Activated CD8-positive, alpha-beta memory T cell treated with anti-CD3 and anti-CD28 coated beads, Interleukin-2, amount 10 ng/mL, durations not matched to agents 7 days and 5 days (primary cell): ENCODE data around the gene KCNJ15. TPM values are rescaled to one million over a fixed set of nuclear protein-coding genes. Genes with fewer than 3 reads are reported as not detected.

Source experiments
- ATAC-seq: fragments of 150-1000 bp; cut with Tn5 transposase; one replicate; pipeline ENCODE4 v1.10.0; 2021; ENCODE audit warnings: moderate library complexity
- CTCF ChIA-PET: fragments of 350-600 bp; sonication (Branson Sonifier 250); formaldehyde crosslinking; loops from one replicate; lab custom pipeline; 2021; ENCODE audit warnings: antibody characterized with exemption; lab: Charles Lee
- DNase-seq: peaks from one replicate; pipeline ENCODE4 v3.0.0-alpha.2; 2020
- H3K27ac Mint-ChIP-seq: one replicate; pipeline ENCODE4 v1.8.0; 2021; ENCODE audit warnings: mild to moderate bottlenecking, mixed read lengths
- H3K27me3 Mint-ChIP-seq: one replicate; pipeline ENCODE4 v1.8.0; 2021; ENCODE audit warnings: mixed read lengths
- H3K36me3 Mint-ChIP-seq: one replicate; pipeline ENCODE4 v1.8.0; 2021; ENCODE audit warnings: mild to moderate bottlenecking, mixed read lengths
- H3K4me1 Mint-ChIP-seq: one replicate; pipeline ENCODE4 v1.8.0; 2021; ENCODE audit warnings: mixed read lengths
- H3K4me3 Mint-ChIP-seq: one replicate; pipeline ENCODE4 v1.8.0; 2021; ENCODE audit warnings: mild to moderate bottlenecking, moderate library complexity, mixed read lengths
- H3K9me3 Mint-ChIP-seq: one replicate; pipeline ENCODE4 v1.8.0; 2022; ENCODE audit warnings: low read depth, mixed read lengths
- total RNA-seq, 2 experiments: library from RNA; stranded (reverse); gene quantifications; one replicate each; pipeline ENCODE4 v1.2.3, GENCODE V29; 2021

KCNJ15 gene
- not detected for total RNA-seq

- CTCF ChIA-PET, result no interaction called here
- ATAC-seq (no peak), DNase-seq (no peak)
- Mint-ChIP-seq H3K4me3 (no peak within 1 kb of the TSS), H3K4me1 (no peaks in the 10 kb centered on the region), H3K36me3 (no peaks in the 10 kb centered on the region), H3K27ac (no peak within 1 kb of the TSS), H3K9me3 (no peaks in the 10 kb centered on the region), H3K27me3 (peaks cover 23% of the 10 kb centered on the region)
Measured at GRCh38 chr21:38256599-38257302, at the start of gene KCNJ15. TSS of gene KCNJ15 (plus strand) at chr21:38256991. CDS start at chr21:38299262, 42,271 bp downstream.

- H3K36me3 Mint-ChIP-seq, result no peaks in the 10 kb centered on the region
- H3K9me3 Mint-ChIP-seq, result no peaks in the 10 kb centered on the region
- H3K27me3 Mint-ChIP-seq, result peaks cover 2% of the 10 kb centered on the region
- H3K4me1 Mint-ChIP-seq, result no peaks in the 10 kb centered on the region
- CTCF ChIA-PET, result interaction anchor here (1.7 kb wide), 1 partner anchor 49 kb away, joined by 3 read pairs; no protein-coding TSS in a partner anchor
- no peak overlapping the region for H3K4me3 Mint-ChIP-seq
- no peak for DNase-seq
- no peak overlapping the region for H3K27ac Mint-ChIP-seq
- no peak for ATAC-seq
Measured at GRCh38 chr21:38208118-38208517, 48.7 kb upstream of the KCNJ15 start.

GRCh38 chr21:38211321-38211720 lies 45.5 kb upstream of the KCNJ15 start:
- Mint-ChIP-seq H3K4me3 (no peak overlapping the region), H3K4me1 (no peaks in the 10 kb centered on the region), H3K27me3 (peaks cover 5% of the 10 kb centered on the region), H3K9me3 (no peaks in the 10 kb centered on the region), H3K36me3 (no peaks in the 10 kb centered on the region), H3K27ac (no peak overlapping the region)
- CTCF ChIA-PET, result no interaction called here
- ATAC-seq (no peak), DNase-seq (no peak)

GRCh38 chr21:38212706-38213105 lies 44.1 kb upstream of the KCNJ15 start:
- no peak for ATAC-seq
- Mint-ChIP-seq H3K4me3 (no peak overlapping the region), H3K9me3 (no peaks in the 10 kb centered on the region), H3K36me3 (no peaks in the 10 kb centered on the region), H3K27ac (no peak overlapping the region), H3K27me3 (peaks cover 5% of the 10 kb centered on the region), H3K4me1 (no peaks in the 10 kb centered on the region)
- CTCF ChIA-PET, result no interaction called here
- DNase-seq, result no peak

- ATAC-seq (no peak), DNase-seq (peak; percentile 53)
- peaks cover 2% of the 10 kb centered on the region for H3K27me3 Mint-ChIP-seq
- H3K4me3 Mint-ChIP-seq, result no peak overlapping the region
- CTCF ChIA-PET, result interaction anchor here (1.3 to 1.6 kb wide), 4 partner anchors 10 to 137 kb away, joined by 3 to 8 read pairs (median 4); no protein-coding TSS in a partner anchor
- H3K36me3 Mint-ChIP-seq, result no peaks in the 10 kb centered on the region
- no peak overlapping the region for H3K27ac Mint-ChIP-seq
- H3K4me1 Mint-ChIP-seq, result no peaks in the 10 kb centered on the region
- peaks cover 11% of the 10 kb centered on the region for H3K9me3 Mint-ChIP-seq
Measured at GRCh38 chr21:38219049-38219628, 37.7 kb upstream of the KCNJ15 start.

GRCh38 chr21:38220270-38220737 lies 36.5 kb upstream of the KCNJ15 start:
- Mint-ChIP-seq H3K4me3 (no peak overlapping the region), H3K27me3 (peaks cover 2% of the 10 kb centered on the region)

GRCh38 chr21:38221594-38221993 lies 35.2 kb upstream of the KCNJ15 start:
- Mint-ChIP-seq H3K27ac (no peak overlapping the region), H3K36me3 (no peaks in the 10 kb centered on the region), H3K4me1 (no peaks in the 10 kb centered on the region), H3K9me3 (peaks cover 14% of the 10 kb centered on the region), H3K4me3 (no peak overlapping the region), H3K27me3 (peaks cover 2% of the 10 kb centered on the region)
- ATAC-seq (no peak), DNase-seq (no peak)
- CTCF ChIA-PET, result no interaction called here

More at GRCh38 chr21:38220270-38220737, 36.5 kb upstream of the KCNJ15 start:
- CTCF ChIA-PET, result interaction anchor here (0.9 to 1.5 kb wide), 2 partner anchors 132 to 136 kb away, joined by 5 to 8 read pairs; no protein-coding TSS in a partner anchor
- ATAC-seq (no peak), DNase-seq (no peak)
- peaks cover 14% of the 10 kb centered on the region for H3K9me3 Mint-ChIP-seq
- no peak overlapping the region for H3K27ac Mint-ChIP-seq
- H3K36me3 Mint-ChIP-seq, result no peaks in the 10 kb centered on the region
- H3K4me1 Mint-ChIP-seq, result no peaks in the 10 kb centered on the region

- Mint-ChIP-seq H3K36me3 (no peaks in the 10 kb centered on the region), H3K4me3 (no peak overlapping the region), H3K4me1 (no peaks in the 10 kb centered on the region), H3K27me3 (peaks cover 2% of the 10 kb centered on the region), H3K9me3 (peaks cover 24% of the 10 kb centered on the region), H3K27ac (no peak overlapping the region)
- no peak for ATAC-seq
- CTCF ChIA-PET, result no interaction called here
- DNase-seq, result no peak
Measured at GRCh38 chr21:38223893-38224540, 32.8 kb upstream of the KCNJ15 start.

- Mint-ChIP-seq H3K36me3 (no peaks in the 10 kb centered on the region), H3K9me3 (peaks cover 32% of the 10 kb centered on the region), H3K27ac (no peak overlapping the region), H3K27me3 (no peaks in the 10 kb centered on the region), H3K4me3 (no peak overlapping the region), H3K4me1 (no peaks in the 10 kb centered on the region)
- CTCF ChIA-PET, result interaction anchor here (1.1 kb wide), 1 partner anchor 129 kb away, joined by 3 read pairs; no protein-coding TSS in a partner anchor
- DNase-seq (no peak), ATAC-seq (no peak)
Measured at GRCh38 chr21:38227401-38227800, 29.4 kb upstream of the KCNJ15 start.

- ATAC-seq (no peak), DNase-seq (no peak)
- Mint-ChIP-seq H3K4me1 (no peaks in the 10 kb centered on the region), H3K27ac (no peak overlapping the region), H3K4me3 (no peak overlapping the region), H3K36me3 (no peaks in the 10 kb centered on the region), H3K9me3 (peaks cover 30% of the 10 kb centered on the region), H3K27me3 (no peaks in the 10 kb centered on the region)
- CTCF ChIA-PET, result no interaction called here
Measured at GRCh38 chr21:38228115-38228514, 28.7 kb upstream of the KCNJ15 start.

GRCh38 chr21:38228537-38228936 lies 28.3 kb upstream of the KCNJ15 start:
- Mint-ChIP-seq H3K9me3 (peaks cover 30% of the 10 kb centered on the region), H3K27ac (no peak overlapping the region), H3K4me3 (no peak overlapping the region), H3K4me1 (no peaks in the 10 kb centered on the region), H3K36me3 (no peaks in the 10 kb centered on the region), H3K27me3 (no peaks in the 10 kb centered on the region)
- DNase-seq, result no peak
- ATAC-seq, result no peak
- CTCF ChIA-PET, result no interaction called here

- CTCF ChIA-PET, result no interaction called here
- Mint-ChIP-seq H3K9me3 (peaks cover 25% of the 10 kb centered on the region), H3K27me3 (no peaks in the 10 kb centered on the region), H3K4me3 (no peak overlapping the region), H3K4me1 (no peaks in the 10 kb centered on the region), H3K36me3 (no peaks in the 10 kb centered on the region), H3K27ac (no peak overlapping the region)
- no peak for ATAC-seq
- no peak for DNase-seq
Measured at GRCh38 chr21:38229260-38229877, 27.4 kb upstream of the KCNJ15 start.

GRCh38 chr21:38234395-38235142 lies 22.2 kb upstream of the KCNJ15 start:
- H3K9me3 Mint-ChIP-seq, result peaks cover 9% of the 10 kb centered on the region
- CTCF ChIA-PET, result no interaction called here
- H3K36me3 Mint-ChIP-seq, result no peaks in the 10 kb centered on the region
- H3K27ac Mint-ChIP-seq, result no peak overlapping the region
- no peak for ATAC-seq
- no peak for DNase-seq
- no peak overlapping the region for H3K4me3 Mint-ChIP-seq
- H3K27me3 Mint-ChIP-seq, result no peaks in the 10 kb centered on the region
- H3K4me1 Mint-ChIP-seq, result no peaks in the 10 kb centered on the region
